ENCODE results near the gene USP2.

DNA sequence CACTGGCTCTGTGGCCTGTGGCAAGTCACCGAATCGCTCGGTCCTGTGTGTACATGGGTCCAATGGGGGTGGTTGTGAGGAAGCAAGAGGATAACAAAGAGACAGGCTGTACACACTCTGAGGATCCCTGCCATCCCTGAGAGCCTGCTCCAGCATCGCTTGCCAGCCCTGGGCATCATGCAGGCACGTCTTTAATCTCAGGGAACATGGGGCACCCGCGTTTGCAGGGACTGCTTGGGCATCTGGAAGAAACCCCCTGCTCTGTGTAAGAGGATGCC lies 39.5 kb downstream of the USP2 start:
- no peak for TF ChIP-seq CTCF (IDR thresholded peaks at IDR 0.05)
- no peak for TF ChIP-seq POLR2AphosphoS5 (IDR thresholded peaks at IDR 0.05; ENCODE audit: low read depth, low read length)
- TF ChIP-seq, protein P1, sequence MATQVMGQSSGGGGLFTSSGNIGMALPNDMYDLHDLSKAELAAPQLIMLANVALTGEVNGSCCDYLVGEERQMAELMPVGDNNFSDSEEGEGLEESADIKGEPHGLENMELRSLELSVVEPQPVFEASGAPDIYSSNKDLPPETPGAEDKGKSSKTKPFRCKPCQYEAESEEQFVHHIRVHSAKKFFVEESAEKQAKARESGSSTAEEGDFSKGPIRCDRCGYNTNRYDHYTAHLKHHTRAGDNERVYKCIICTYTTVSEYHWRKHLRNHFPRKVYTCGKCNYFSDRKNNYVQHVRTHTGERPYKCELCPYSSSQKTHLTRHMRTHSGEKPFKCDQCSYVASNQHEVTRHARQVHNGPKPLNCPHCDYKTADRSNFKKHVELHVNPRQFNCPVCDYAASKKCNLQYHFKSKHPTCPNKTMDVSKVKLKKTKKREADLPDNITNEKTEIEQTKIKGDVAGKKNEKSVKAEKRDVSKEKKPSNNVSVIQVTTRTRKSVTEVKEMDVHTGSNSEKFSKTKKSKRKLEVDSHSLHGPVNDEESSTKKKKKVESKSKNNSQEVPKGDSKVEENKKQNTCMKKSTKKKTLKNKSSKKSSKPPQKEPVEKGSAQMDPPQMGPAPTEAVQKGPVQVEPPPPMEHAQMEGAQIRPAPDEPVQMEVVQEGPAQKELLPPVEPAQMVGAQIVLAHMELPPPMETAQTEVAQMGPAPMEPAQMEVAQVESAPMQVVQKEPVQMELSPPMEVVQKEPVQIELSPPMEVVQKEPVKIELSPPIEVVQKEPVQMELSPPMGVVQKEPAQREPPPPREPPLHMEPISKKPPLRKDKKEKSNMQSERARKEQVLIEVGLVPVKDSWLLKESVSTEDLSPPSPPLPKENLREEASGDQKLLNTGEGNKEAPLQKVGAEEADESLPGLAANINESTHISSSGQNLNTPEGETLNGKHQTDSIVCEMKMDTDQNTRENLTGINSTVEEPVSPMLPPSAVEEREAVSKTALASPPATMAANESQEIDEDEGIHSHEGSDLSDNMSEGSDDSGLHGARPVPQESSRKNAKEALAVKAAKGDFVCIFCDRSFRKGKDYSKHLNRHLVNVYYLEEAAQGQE (IDR thresholded peaks at IDR 0.05; ENCODE audit: insufficient read depth in 1 of 2, low read depth in 2 of 2, low read length in 1 of 2): no peak
- no peak for TF ChIP-seq SIN3A (IDR thresholded peaks at IDR 0.05; ENCODE audit: borderline replicate concordance, insufficient read depth, low read depth, low read length)
- no peak for TF ChIP-seq TCF7L2 (IDR thresholded peaks at IDR 0.05; ENCODE audit: low read depth, low read length)

All from Panc1 (cell line).